MCF 10A (cell line): ENCODE measurements around the gene TVP23C. TPM values are rescaled to one million over a fixed set of nuclear protein-coding genes. Genes with fewer than 3 reads are reported as not detected.

Experiments
- BruUV-seq: library from RNA; stranded (reverse); fragments of 400-500 nt; replicated peaks from 2 replicates; lab custom pipeline; 2021; lab: Mats Ljungman, UMichigan
- CTCF ChIA-PET: fragments of 300-600 bp; sonication (Branson Sonifier 250); formaldehyde crosslinking; extraction: SDS; loops from one replicate; lab custom pipeline; 2021; ENCODE audit warnings: antibody characterized with exemption, inconsistent platforms; lab: Yijun Ruan, JAX
- POLR2A ChIA-PET: fragments of 300-600, 350-650 bp; sonication (Branson Sonifier 250); formaldehyde crosslinking; extraction: SDS; loops from one replicate; lab custom pipeline; 2020; ENCODE audit warnings: antibody characterized with exemption, inconsistent platforms; lab: Yijun Ruan, JAX
- DNase-seq: peaks from one replicate; pipeline ENCODE4 v3.0.0-alpha.2; 2018; ENCODE audit not compliant: unreplicated experiment
- H3K27ac Mint-ChIP-seq: one replicate; pipeline ENCODE4 v1.8.0; 2022; ENCODE audit warnings: mild to moderate bottlenecking, low read depth, mixed read lengths; ENCODE audit not compliant: unreplicated experiment
- H3K27me3 Mint-ChIP-seq: one replicate; pipeline ENCODE4 v1.8.0; 2022; ENCODE audit warnings: mixed read lengths; ENCODE audit not compliant: insufficient read depth, unreplicated experiment
- H3K36me3 Mint-ChIP-seq: one replicate; pipeline ENCODE4 v1.8.0; 2022; ENCODE audit warnings: mild to moderate bottlenecking, moderate library complexity, mixed read lengths; ENCODE audit not compliant: insufficient read depth, unreplicated experiment
- H3K4me1 Mint-ChIP-seq: one replicate; pipeline ENCODE4 v1.8.0; 2022; ENCODE audit warnings: mixed read lengths; ENCODE audit not compliant: insufficient read depth, unreplicated experiment
- H3K4me3 Mint-ChIP-seq: one replicate; pipeline ENCODE4 v1.8.0; 2022; ENCODE audit warnings: mild to moderate bottlenecking, moderate library complexity, mixed read lengths; ENCODE audit not compliant: unreplicated experiment
- H3K9me3 Mint-ChIP-seq: one replicate; pipeline ENCODE4 v1.8.0; 2022; ENCODE audit warnings: mixed read lengths; ENCODE audit not compliant: unreplicated experiment
- CTCF ChIP-seq: fragments of 200-600 bp; IDR thresholded peaks from one replicate; pipeline ENCODE4 v1.8.0; 2022; ENCODE audit warnings: antibody characterized with exemption, mild to moderate bottlenecking; ENCODE audit not compliant: unreplicated experiment
- intact Hi-C: fragments of 100-400 bp; cut with micrococcal nuclease; formaldehyde crosslinking; loops from 2 replicates; pipeline ENCODE4 v1.14.1; 2022
- total RNA-seq: library from RNA; stranded (reverse); gene quantifications from 2 replicates; pipeline ENCODE4 v1.2.3, GENCODE V29; 2022

TVP23C gene
- total RNA-seq, 1 experiment from 2014 or later = 26.7 TPM

- TF ChIP-seq CTCF = no peak
- intact Hi-C loops = no loop called here
- ChIA-PET POLR2A (no interaction called here), CTCF (interaction anchor here (0.9 to 2.0 kb wide), 4 partner anchors 9 to 247 kb away, joined by 3 to 14 read pairs (median 4); no protein-coding TSS in a partner anchor)
- DNase-seq = no peak
- Mint-ChIP-seq H3K9me3 (no peaks in the 10 kb centered on the region), H3K4me3 (no peak overlapping the region), H3K36me3 (peaks cover 11% of the 10 kb centered on the region), H3K4me1 (no peaks in the 10 kb centered on the region), H3K27me3 (no peaks in the 10 kb centered on the region), H3K27ac (no peak overlapping the region)
- BruUV-seq = no TSS peak
Measured at GRCh38 chr17:15494821-15495220, 68.5 kb downstream of the TVP23C start.

GRCh38 chr17:15493693-15494035, 69.6 kb downstream of the TVP23C start:
- Mint-ChIP-seq H3K27ac (no peak overlapping the region), H3K36me3 (peaks cover 11% of the 10 kb centered on the region), H3K9me3 (no peaks in the 10 kb centered on the region), H3K4me1 (no peaks in the 10 kb centered on the region), H3K27me3 (no peaks in the 10 kb centered on the region), H3K4me3 (no peak overlapping the region)
- intact Hi-C loops = no loop called here
- BruUV-seq = no TSS peak
- TF ChIP-seq CTCF = no peak
- DNase-seq = no peak
- ChIA-PET CTCF (interaction anchor here (2.0 kb wide), 1 partner anchor 10 kb away, joined by 14 read pairs; no protein-coding TSS in a partner anchor), POLR2A (no interaction called here)

GRCh38 chr17:15492791-15493692, 70.2 kb downstream of the TVP23C start:
- Mint-ChIP-seq H3K27ac (no peak overlapping the region), H3K4me1 (no peaks in the 10 kb centered on the region), H3K27me3 (no peaks in the 10 kb centered on the region), H3K9me3 (no peaks in the 10 kb centered on the region), H3K4me3 (no peak overlapping the region), H3K36me3 (peaks cover 11% of the 10 kb centered on the region)
- DNase-seq = no peak
- intact Hi-C loops = no loop called here
- ChIA-PET POLR2A (no interaction called here), CTCF (interaction anchor here (2.1 kb wide), 1 partner anchor 10 kb away, joined by 9 read pairs; no protein-coding TSS in a partner anchor)
- BruUV-seq = no TSS peak
- TF ChIP-seq CTCF = no peak

GRCh38 chr17:15492186-15492585, 71.1 kb downstream of the TVP23C start:
- CTCF ChIA-PET = interaction anchor here (2.1 kb wide), 1 partner anchor 11 kb away, joined by 9 read pairs; no protein-coding TSS in a partner anchor
- Mint-ChIP-seq H3K27me3 (no peaks in the 10 kb centered on the region), H3K9me3 (no peaks in the 10 kb centered on the region)

More at GRCh38 chr17:15492186-15492585, 71.1 kb downstream of the TVP23C start:
- no TSS peak for BruUV-seq
- no peak for TF ChIP-seq CTCF
- H3K27ac Mint-ChIP-seq = no peak overlapping the region
- DNase-seq = no peak
- intact Hi-C loops = no loop called here
- peaks cover 7% of the 10 kb centered on the region for H3K36me3 Mint-ChIP-seq
- no peak overlapping the region for H3K4me3 Mint-ChIP-seq
- H3K4me1 Mint-ChIP-seq = no peaks in the 10 kb centered on the region
- POLR2A ChIA-PET = no interaction called here
